Progenitor cell of endocrine pancreas (in vitro differentiated cells): ENCODE data around the gene MT4. TPM values are rescaled to one million over a fixed set of nuclear protein-coding genes. Genes with fewer than 3 reads are reported as not detected.

Source experiments
- DNase-seq: peaks from one replicate; pipeline ENCODE4 v3.0.0; 2021; ENCODE audit warnings: low spot score; ENCODE audit not compliant: unreplicated experiment
- H3K27ac Mint-ChIP-seq: 2 replicates; pipeline ENCODE4 v1.8.0; 2021; ENCODE audit warnings: mild to moderate bottlenecking, moderate library complexity, mixed read lengths
- H3K27me3 Mint-ChIP-seq: 2 replicates; pipeline ENCODE4 v1.8.0; 2021; ENCODE audit warnings: mixed read lengths
- H3K36me3 Mint-ChIP-seq: 2 replicates; pipeline ENCODE4 v1.8.0; 2022; ENCODE audit warnings: mixed read lengths; ENCODE audit not compliant: insufficient read depth
- H3K4me1 Mint-ChIP-seq: 2 replicates; pipeline ENCODE4 v1.8.0; 2021; ENCODE audit warnings: low read depth, mixed read lengths
- H3K4me3 Mint-ChIP-seq: 2 replicates; pipeline ENCODE4 v1.8.0; 2021; ENCODE audit warnings: low read depth, mild to moderate bottlenecking, moderate library complexity, mixed read lengths
- H3K9me3 Mint-ChIP-seq: 2 replicates; pipeline ENCODE4 v1.8.0; 2021; ENCODE audit warnings: low read depth, mixed read lengths
- CTCF ChIP-seq: fragments of 200-600 bp; sonication (generic); IDR thresholded peaks from one replicate; pipeline ENCODE4 v1.5.0; 2021; ENCODE audit warnings: antibody characterized with exemption, mild to moderate bottlenecking; ENCODE audit not compliant: unreplicated experiment
- total RNA-seq: library from RNA; stranded (reverse); gene quantifications from 2 replicates; pipeline ENCODE4 v1.2.1, GENCODE V29; 2021

Gene MT4
- total RNA-seq, 1 donor from 2014 or later: not detected

- H3K27me3 Mint-ChIP-seq: peaks cover 33% of the 10 kb centered on the region
- H3K36me3 Mint-ChIP-seq: no peaks in the 10 kb centered on the region
- H3K4me3 Mint-ChIP-seq: no peak overlapping the region
- H3K27ac Mint-ChIP-seq: no peak overlapping the region
- H3K4me1 Mint-ChIP-seq: no peaks in the 10 kb centered on the region
- no peak for TF ChIP-seq CTCF
- no peak for DNase-seq
- no peaks in the 10 kb centered on the region for H3K9me3 Mint-ChIP-seq
These were observed 26.5 kb upstream of the MT4 start for GRCh38 chr16:56538331-56538730.

DNA sequence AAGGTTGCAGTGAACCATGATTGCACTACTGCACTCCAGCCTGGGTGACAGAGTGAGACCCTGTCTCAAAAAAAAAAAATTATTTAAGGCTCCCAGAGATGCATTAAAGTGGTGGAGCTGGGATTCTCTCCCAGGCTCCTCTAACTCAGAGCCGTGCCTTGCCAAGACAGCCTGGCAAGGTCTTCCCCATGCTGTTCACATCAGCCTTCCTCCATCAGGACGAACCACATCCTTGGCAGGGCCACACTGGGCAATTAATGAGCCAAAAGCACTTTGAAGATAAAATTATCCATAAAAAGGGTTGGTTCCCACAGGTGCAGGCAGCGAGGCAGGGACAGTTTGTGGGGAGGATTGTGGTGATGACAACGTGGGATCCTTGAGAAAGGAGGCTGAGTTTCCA lies 25.2 kb upstream of the MT4 start:
- no peaks in the 10 kb centered on the region for H3K4me1 Mint-ChIP-seq

GRCh38 chr16:56542039-56542438 lies 22.8 kb upstream of the MT4 start:
- no peak for TF ChIP-seq CTCF
- H3K4me3 Mint-ChIP-seq: no peak overlapping the region
- H3K36me3 Mint-ChIP-seq: no peaks in the 10 kb centered on the region
- no peak overlapping the region for H3K27ac Mint-ChIP-seq
- DNase-seq: no peak
- no peaks in the 10 kb centered on the region for H3K9me3 Mint-ChIP-seq
- H3K4me1 Mint-ChIP-seq: no peaks in the 10 kb centered on the region
- H3K27me3 Mint-ChIP-seq: peaks cover 8% of the 10 kb centered on the region

More for the DNA sequence above, 25.2 kb upstream of the MT4 start:
- Mint-ChIP-seq H3K36me3 (no peaks in the 10 kb centered on the region), H3K4me3 (no peak overlapping the region), H3K9me3 (no peaks in the 10 kb centered on the region), H3K27me3 (peaks cover 20% of the 10 kb centered on the region), H3K27ac (no peak overlapping the region)
- no peak for TF ChIP-seq CTCF
- DNase-seq: no peak

- Mint-ChIP-seq H3K36me3 (no peaks in the 10 kb centered on the region), H3K4me1 (no peaks in the 10 kb centered on the region), H3K4me3 (no peak overlapping the region), H3K27me3 (peaks cover 12% of the 10 kb centered on the region), H3K27ac (no peak overlapping the region), H3K9me3 (no peaks in the 10 kb centered on the region)
- no peak for TF ChIP-seq CTCF
- no peak for DNase-seq
These were observed 17.5 kb upstream of the MT4 start for GRCh38 chr16:56547120-56547948.

GRCh38 chr16:56547949-56548567 lies 16.8 kb upstream of the MT4 start:
- Mint-ChIP-seq H3K27ac (no peak overlapping the region), H3K36me3 (no peaks in the 10 kb centered on the region), H3K4me1 (no peaks in the 10 kb centered on the region), H3K9me3 (no peaks in the 10 kb centered on the region), H3K27me3 (peaks cover 12% of the 10 kb centered on the region), H3K4me3 (no peak overlapping the region)
- no peak for TF ChIP-seq CTCF
- DNase-seq: no peak
